Liver (tissue), 3 donors: ENCODE data around the gene TRIM72.

Experiments
- GABPA ChIP-seq, 2 donors: IDR thresholded peaks in 1 of 2; conservative IDR thresholded peaks in 1 of 2; 2 replicates each; pipeline ENCODE4 v1.6.1; 2016; ENCODE audit warnings: antibody characterized with exemption in 2 of 2, mild to moderate bottlenecking in 1 of 2, moderate library complexity in 1 of 2
- JUND ChIP-seq, 2 donors: IDR thresholded peaks; 2 replicates each; pipeline ENCODE4 v1.6.1; 2016; ENCODE audit warnings: antibody characterized with exemption in 2 of 2
- RAD21 ChIP-seq, 2 donors: IDR thresholded peaks; 2 replicates each; pipeline ENCODE4 v1.6.1; 2016; ENCODE audit warnings: antibody characterized with exemption in 2 of 2, mild to moderate bottlenecking in 2 of 2
- SP1 ChIP-seq: IDR thresholded peaks from 2 replicates; pipeline ENCODE4 v1.6.1; 2018; ENCODE audit warnings: antibody characterized with exemption, mild to moderate bottlenecking
- YY1 ChIP-seq: IDR thresholded peaks from 2 replicates; pipeline ENCODE4 v1.6.1; 2016; ENCODE audit warnings: antibody characterized with exemption, mild to moderate bottlenecking
- TF ChIP-seq, protein P1 (sequence below): fragments of 150-350 bp; IDR thresholded peaks from 2 replicates; pipeline ENCODE4 v1.5.1; 2017; ENCODE audit warnings: improper control_type of control experiment, low read depth, low read length; ENCODE audit not compliant: missing input control
- TF ChIP-seq, protein P2 (sequence below): IDR thresholded peaks from 2 replicates; pipeline ENCODE4 v1.6.1; 2016; ENCODE audit warnings: antibody characterized with exemption
- TF ChIP-seq, protein P3 (sequence below): IDR thresholded peaks from 2 replicates; pipeline ENCODE4 v1.6.1; 2016; ENCODE audit warnings: antibody characterized with exemption, mild to moderate bottlenecking
- donor health status: healthy.
- donor health status: healthy.

DNA sequence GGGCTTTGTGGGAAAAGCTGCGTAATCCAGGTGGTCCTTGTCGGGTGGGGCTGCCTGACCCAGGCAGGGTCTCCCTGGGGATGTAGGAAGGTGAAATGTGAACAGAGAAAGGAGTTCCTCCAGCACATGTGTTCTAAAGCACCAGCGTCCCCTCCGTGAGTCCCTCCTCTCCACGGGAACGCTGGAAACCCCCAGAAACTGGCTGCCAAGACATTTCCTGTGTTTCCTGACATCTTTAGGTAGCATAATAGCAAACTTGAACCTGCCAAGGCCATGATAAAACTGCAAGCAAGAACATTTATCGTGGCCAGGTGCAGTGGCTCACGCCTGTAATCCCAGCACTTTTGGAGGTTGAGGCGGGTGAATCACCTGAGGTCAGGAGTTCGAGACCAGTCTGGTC, 15.6 kb downstream of the TRIM72 start:
- TF ChIP-seq JUND (IDR thresholded peaks at IDR 0.05) (no peak), YY1 (no peak), RAD21 (IDR thresholded peaks at IDR 0.05) (no peak), SP1 (no peak), GABPA (IDR thresholded peaks at IDR 0.05 in 1 of 2, conservative IDR thresholded peaks at IDR 0.05 in 1 of 2) (no peak)
- TF ChIP-seq, protein P1, sequence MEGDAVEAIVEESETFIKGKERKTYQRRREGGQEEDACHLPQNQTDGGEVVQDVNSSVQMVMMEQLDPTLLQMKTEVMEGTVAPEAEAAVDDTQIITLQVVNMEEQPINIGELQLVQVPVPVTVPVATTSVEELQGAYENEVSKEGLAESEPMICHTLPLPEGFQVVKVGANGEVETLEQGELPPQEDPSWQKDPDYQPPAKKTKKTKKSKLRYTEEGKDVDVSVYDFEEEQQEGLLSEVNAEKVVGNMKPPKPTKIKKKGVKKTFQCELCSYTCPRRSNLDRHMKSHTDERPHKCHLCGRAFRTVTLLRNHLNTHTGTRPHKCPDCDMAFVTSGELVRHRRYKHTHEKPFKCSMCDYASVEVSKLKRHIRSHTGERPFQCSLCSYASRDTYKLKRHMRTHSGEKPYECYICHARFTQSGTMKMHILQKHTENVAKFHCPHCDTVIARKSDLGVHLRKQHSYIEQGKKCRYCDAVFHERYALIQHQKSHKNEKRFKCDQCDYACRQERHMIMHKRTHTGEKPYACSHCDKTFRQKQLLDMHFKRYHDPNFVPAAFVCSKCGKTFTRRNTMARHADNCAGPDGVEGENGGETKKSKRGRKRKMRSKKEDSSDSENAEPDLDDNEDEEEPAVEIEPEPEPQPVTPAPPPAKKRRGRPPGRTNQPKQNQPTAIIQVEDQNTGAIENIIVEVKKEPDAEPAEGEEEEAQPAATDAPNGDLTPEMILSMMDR: no peak
- TF ChIP-seq, protein P2, sequence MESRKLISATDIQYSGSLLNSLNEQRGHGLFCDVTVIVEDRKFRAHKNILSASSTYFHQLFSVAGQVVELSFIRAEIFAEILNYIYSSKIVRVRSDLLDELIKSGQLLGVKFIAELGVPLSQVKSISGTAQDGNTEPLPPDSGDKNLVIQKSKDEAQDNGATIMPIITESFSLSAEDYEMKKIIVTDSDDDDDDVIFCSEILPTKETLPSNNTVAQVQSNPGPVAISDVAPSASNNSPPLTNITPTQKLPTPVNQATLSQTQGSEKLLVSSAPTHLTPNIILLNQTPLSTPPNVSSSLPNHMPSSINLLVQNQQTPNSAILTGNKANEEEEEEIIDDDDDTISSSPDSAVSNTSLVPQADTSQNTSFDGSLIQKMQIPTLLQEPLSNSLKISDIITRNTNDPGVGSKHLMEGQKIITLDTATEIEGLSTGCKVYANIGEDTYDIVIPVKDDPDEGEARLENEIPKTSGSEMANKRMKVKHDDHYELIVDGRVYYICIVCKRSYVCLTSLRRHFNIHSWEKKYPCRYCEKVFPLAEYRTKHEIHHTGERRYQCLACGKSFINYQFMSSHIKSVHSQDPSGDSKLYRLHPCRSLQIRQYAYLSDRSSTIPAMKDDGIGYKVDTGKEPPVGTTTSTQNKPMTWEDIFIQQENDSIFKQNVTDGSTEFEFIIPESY: no peak
- TF ChIP-seq, protein P3, sequence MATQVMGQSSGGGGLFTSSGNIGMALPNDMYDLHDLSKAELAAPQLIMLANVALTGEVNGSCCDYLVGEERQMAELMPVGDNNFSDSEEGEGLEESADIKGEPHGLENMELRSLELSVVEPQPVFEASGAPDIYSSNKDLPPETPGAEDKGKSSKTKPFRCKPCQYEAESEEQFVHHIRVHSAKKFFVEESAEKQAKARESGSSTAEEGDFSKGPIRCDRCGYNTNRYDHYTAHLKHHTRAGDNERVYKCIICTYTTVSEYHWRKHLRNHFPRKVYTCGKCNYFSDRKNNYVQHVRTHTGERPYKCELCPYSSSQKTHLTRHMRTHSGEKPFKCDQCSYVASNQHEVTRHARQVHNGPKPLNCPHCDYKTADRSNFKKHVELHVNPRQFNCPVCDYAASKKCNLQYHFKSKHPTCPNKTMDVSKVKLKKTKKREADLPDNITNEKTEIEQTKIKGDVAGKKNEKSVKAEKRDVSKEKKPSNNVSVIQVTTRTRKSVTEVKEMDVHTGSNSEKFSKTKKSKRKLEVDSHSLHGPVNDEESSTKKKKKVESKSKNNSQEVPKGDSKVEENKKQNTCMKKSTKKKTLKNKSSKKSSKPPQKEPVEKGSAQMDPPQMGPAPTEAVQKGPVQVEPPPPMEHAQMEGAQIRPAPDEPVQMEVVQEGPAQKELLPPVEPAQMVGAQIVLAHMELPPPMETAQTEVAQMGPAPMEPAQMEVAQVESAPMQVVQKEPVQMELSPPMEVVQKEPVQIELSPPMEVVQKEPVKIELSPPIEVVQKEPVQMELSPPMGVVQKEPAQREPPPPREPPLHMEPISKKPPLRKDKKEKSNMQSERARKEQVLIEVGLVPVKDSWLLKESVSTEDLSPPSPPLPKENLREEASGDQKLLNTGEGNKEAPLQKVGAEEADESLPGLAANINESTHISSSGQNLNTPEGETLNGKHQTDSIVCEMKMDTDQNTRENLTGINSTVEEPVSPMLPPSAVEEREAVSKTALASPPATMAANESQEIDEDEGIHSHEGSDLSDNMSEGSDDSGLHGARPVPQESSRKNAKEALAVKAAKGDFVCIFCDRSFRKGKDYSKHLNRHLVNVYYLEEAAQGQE: no peak
